Activated CD4-positive, alpha-beta T cell treated with anti-CD3 and anti-CD28 coated beads, Interleukin-2, amount 50 U/mL, for 4 hours (primary cell): Measurements from ENCODE around the gene ITGB2.

Experiments used
- DNase-seq, 2 experiments: peaks; one replicate each; pipeline ENCODE4 v3.0.0-alpha.2; 2020

The ITGB2 gene

DNA sequence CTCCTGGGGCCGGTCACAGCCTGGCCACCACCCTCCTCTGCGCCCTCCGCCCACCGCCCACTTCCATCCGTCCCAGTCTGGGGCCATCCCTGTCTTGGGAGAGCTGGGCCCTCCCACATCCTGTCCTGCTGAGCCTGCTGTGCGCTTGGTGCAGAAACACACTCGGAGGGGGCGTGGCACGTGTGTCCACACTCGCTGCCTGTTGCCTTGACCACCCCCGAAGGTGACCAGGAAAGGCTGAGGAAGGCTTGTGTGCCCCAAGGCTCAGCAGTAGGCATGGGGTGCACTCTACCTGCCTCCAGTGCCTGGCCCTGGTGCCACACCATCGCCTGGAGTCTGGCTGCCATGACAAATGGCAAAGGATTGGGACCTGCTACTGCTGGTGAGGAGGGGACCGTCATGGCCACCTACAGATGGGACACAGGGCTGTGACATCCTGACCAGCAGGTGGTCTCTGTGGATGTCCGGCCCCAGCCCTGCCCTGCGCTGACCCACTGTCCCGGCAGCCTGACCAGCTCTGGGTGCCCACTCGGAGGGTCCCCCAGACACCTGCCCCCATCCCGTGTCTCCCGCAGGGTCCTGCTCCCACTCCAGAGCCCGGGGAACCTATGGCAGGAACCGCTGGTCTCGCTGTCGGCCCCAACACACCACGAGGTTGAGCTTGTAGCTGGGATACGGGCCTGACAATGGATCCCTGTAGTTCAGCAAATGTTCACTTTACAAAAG is 24.0 kb downstream of the ITGB2 start:
- DNase-seq: no peak

DNA sequence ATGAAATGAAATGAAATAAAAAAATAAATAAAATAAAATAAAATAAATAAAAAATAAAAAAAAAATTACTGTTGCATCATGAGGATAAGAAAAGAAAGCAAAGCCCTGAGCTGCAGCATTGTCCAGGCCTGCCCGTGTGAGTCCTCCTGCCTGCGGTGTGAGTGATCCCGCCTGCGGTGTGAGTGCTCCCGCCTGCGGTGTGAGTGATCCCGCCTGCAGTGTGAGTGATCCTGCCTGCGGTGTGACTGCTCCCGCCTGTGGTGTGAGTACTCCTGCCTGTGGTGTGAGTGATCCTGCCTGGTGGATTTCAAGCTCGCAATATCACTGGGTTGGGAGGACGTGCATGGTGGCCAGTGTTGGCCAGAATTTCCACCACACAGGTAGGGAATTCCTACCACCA is 24.8 kb downstream of the ITGB2 start:
- no peak for DNase-seq

DNA sequence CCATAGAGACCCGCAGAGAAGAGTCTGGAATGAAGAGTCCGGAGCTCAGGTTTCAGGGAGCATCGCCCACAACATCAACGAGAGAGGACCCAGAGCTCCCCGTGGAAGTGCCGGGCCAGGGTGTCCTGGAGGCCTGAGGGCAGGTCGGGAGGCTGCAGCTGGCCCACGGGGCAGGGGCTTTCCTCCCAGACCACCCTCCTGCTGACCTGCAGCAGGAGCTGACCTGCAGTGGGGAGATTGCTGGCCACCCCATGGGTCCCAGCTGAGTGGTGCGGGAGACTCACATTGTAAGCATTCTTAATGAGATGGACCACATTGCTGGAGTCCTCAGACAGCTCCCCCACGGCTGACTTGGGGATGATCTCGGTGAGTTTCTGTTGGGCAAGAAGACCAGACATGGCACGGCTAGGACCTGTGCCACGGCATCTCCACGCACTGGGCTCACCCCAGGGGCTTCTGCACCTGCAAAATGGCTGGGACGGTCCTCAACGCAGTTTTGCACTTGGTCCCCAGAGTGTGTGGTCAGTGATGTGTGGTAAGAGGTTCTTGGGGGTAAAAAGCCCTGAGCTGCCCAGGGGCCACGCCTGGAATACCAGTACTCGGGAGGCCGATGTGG is 25.9 kb downstream of the ITGB2 start:
- DNase-seq: no peak

DNA sequence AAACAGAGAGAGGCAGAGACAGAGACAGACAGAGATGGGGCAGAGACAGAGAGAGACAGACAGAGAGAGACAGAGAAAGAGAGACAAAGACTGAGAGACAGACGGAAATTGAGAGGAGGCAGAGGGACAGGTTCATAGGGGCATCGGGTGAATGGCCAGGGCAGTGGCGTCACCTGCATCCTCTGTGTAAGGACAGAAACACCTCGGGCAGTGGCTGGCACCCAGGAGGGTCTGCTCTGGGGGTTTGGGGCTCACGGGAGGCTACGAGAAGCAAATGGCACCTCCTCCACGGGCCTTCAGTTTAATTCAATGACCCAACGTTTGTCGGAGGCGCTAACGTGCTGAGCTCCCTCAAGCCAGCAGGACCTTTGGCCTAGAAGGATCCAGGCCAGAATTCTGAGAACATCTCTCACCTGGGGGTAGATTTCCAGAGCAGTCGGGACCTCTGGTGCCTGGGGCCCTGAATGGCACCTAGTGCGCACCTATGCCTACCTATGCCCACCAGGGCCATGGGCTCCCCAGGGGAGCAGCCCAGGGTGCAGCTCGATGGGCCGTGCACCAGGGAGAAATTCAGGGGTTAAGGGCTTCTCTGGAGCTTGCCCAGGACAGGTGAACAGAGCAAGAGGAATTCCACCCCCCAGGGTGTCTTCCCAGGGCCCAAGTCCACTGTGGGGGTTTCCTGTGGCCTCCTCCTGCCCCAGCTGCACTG is 26.6 kb downstream of the ITGB2 start:
- no peak for DNase-seq

DNA sequence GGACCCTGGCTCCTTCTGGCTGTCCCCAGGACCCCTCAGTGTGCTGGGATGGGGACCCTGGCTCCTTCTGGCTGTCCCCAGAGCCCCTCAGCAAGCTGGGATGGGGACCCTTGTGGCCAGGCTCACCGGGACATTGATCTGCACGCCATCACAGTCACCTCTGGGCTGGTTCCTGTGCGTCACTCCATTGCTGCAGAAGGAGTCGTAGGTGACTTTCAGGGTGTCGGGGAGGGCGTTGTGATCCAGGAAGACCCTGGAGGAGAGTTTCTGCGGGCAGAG is 27.5 kb downstream of the ITGB2 start:
- no peak for DNase-seq

DNA sequence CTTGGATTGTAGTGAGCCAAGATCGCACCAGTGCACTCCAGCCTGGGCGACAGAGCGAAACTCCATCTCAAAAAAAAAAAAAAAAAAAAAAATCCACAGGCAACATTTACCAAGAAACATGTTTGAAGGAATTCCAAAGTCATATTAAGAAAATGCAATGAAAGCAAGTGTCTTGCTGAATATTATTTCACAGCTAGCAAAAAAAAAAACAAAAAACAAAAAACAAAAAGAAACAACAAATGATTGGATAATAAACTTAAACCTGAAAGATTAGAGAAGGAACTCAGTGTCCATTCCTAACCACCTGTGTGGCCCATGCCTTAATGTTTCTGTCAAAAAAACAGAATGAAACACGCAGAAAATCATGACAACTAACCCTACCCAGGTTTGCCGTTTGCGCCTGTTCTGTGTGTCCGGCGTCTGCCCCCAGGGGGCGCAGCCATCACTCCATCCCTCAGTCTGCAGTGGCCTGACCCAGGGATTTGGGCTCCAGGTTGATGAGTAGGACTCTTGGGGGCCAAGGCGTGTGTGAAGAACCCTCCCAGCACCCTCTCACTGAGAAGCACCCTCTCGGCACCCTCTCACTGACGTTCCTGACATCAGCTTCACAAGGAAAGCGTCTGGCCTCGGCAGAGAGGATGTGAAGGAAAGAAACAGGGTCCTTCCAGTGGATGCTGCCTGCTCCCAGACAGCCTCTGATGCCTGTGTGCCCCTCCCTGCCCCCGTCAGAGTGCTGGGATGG is 28.0 kb downstream of the ITGB2 start:
- DNase-seq: peak; percentile 78 to 80

DNA sequence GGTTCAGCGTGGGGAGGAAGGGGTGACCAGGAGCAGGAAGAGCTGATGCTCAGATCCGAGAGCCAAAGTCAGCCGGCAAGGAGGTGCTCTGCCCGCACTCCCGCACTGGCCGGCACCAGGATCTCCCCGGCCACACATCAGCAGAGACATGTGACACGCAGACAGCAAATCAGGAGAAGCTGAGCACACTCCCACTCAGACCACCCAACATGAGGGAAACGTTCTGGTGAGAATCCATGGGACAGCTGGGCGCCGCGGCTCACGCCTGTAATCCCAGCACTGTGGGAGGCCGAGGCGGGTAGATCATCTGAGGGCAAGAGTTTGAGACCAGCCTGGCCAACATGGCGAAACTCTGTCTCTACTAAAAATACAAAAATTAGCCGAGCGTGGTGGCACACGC is 28.6 kb downstream of the ITGB2 start:
- DNase-seq: no peak

DNA sequence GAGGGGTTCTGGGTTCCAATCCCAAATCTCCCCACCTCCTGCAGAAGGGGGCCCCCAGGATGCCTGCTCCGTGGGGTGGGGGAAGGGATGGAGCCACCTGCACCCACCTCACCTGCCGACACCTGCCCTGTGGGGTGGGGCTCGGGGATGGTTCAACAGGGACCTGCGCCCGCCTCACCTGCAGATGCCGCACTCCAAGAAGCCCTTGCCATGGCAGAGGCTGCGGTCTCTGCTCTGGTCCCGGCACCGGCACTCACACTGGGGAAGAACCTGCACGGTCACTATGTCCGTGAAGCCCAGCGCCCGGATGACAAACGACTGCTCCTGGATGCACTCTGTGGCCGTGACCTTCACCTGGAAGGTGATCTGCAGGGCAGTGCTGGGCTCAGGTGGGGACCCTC is 29.1 kb downstream of the ITGB2 start:
- no peak for DNase-seq

DNA sequence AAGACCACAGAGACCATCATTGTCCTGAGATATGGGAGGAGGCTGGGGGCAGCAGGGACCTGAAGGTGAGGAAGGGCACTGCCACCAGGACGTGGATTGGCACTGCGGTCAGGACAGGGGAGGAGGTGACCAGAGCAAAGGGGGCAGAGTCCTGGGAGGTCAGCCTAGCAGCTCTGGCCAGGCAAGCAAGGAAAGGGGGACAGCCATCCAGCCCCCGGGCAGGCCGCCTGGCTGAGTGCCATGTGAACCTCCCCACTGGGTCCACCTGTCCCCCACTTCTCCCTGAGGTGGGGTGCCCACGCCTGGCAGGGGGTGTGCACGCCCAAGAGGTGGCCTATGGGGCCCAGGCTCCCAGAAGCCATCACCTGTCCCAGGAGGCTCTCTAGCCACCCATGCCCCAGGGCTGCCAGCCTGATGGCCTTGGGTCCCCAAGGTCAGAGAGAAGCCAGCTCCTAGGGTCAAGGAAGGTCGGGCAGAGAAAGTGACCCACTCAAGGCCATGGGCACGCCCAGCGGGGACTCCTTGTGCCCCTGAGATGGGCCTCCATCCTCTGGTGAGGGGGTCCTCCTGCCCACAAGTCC is 29.6 kb downstream of the ITGB2 start:
- DNase-seq: no peak

DNA sequence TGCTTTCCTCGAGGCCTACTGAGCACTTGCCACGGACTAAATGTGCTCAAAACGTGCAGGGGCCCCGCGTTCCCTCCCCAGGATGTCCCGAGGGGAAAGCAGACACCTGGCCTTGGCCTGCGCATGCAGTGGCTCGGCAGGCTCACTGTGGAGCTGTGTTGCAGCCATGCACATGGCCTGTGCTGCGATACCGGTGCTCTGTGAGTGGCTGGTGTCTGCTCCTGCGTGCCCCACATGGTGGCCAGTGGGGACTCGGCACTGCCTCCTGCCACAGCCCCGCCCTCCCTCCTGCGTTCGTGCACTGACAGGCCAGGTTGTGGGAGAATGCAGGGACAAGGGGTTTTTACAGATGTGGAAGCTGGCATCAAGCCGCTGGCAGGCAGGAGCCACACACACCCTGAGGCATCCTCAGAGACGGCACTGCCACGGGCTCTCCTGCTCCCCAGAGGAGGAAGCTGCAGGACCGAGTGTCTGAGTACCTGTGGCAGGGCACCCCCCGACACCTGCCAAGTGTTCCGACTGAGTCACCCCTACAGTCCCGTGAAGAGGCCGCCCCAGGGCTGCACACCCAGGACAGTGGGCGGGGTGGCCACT is 30.3 kb downstream of the ITGB2 start:
- no peak for DNase-seq

DNA sequence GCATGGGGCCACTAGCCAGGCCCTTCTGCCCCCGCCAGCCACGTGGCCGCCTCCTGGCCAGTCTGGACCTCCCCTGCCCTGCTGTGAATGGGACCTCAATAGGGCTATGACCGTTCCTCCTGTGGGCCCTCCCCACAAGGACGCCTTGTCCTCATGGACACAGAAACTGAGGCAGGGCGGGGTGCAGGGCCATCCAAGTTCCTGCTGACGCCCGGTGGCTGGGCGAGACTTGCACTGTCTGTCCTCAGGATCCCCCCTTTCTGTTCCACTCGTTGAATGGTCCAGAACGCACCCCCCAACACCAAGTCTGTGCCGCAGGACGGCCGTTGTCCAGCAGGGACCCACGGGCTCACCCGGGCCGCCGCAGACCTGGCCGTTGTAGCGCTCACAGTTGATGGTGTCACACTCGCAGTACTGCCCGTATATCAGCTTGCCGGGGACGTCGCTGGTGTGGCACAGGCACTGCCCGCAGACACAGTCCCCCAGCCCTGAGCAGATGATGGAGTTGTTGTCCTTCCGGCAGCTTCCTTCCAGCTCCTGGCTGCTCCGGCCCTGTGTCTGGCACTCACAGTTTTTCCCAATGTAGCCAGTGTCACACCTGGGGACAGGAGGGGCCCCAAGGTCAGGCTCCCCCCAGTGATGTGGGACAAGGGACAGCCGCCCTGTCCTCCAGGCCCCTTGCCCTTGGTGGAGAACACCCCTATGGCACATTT is 30.9 kb downstream of the ITGB2 start:
- DNase-seq: no peak

DNA sequence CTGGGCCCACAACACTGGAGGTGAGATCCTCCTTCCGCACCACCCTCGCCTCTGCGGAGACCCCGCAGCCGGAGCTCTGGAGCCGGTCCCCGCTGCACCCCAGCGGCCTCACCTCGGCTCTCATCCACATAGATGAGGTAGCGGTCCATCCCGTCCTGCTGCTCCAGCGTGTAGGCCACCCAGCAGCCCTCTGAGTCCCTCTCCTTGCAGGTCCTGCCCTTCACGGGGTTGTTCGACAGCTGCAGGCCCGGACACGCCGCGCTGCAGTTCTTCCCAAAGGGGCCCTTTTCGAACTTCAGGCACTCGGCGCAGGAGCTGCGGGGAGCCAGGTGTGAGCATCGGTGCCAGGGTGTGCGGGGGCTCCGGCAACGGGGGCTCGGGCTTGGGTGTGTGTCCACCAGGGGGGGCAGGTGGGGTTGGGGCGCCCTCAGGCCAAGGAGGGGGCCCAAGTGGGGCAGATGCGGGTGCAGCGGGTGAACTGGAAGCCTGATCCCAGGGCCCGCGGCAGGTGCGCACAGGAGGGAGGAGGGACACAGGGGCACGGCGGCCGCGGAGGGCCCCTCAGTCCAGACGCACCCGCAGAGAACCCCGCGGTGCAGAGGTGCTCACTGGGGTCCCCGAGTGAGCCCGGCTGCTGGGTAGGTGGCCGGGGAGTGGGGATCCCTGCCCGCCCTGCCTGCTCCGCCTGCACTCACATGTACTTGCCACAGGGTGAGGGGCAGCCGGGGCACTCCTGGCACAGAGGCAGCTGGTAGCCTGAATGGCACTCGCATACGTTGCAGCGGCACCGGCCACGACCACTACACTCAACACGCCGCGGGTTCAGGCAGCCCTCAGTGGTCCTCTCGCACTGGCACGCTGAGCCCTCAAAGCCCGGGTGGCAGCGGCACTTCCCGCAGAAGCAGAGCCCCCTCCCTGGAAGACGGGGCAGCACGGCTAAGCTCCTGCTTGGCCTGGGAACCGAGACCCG is 31.8 kb downstream of the ITGB2 start:
- DNase-seq: no peak

DNA sequence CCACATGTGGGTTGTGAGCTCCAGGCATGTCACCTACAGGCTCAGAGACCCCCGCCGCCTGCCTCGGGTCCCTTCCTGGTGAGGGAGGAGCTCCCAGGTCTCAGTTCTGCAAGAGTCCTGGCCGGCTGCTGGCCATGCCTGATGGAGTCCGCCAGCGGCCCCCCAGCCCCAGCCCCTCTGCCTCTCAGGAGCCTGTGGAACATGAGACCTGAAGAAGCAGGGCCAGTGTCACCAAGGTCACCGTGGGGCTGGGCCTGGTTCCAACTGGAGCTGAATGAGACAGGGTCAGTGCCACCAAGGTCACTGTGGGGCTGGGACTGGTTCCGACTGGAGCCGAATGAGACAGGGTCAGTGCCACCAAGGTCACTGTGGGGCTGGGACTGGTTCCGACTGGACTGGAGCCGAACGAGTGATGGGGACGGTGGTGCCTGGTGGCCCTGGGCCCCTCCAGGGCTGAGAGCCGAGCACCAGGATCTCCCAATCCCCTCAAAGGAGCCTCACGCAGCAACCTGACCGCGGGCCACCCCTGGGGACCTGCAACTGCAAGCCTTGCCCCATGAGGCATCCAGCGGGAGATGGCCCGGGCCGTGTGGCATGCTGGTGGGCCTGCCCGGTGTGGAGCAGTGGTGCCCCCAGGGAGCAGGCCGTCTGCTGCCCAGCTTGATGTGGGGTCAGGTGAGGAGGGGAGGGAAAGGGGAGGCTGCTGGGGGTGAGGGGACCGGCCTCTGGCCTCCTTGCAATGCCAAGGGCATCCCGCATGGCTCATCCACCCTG is 32.7 kb downstream of the ITGB2 start:
- DNase-seq: no peak

DNA sequence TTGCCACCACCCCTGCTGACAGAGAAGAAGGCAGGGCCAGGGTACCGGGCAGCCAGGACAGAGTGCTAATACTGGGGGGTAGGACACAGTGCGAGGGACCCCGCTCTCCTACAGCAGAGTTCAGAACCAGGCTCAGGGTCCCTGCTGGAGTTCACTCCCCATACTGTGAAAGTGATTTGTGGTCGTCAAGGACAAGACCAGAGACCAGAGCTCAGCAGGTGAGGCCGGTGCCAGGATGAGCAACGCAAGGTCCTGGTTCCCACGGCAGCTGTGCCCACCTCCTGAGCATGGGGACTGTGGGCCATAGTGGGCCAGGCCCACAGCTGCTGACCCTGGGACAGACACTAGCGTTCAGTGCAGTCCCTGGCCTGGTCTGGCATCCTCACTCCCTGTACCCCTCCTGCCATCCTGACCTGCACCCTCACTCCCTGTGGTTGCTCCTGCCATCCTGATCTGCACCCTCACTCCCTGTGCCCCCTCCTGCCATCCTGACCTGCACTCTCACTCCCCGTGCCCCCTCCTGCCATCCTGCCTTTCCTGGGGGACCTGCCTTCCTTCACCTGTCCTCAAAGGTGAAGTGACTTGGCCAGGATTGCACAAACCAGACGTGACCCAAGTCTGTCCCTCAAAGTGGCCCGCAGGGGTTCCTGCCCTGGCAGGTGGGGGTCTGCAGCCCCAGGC is 33.4 kb downstream of the ITGB2 start:
- no peak for DNase-seq

DNA sequence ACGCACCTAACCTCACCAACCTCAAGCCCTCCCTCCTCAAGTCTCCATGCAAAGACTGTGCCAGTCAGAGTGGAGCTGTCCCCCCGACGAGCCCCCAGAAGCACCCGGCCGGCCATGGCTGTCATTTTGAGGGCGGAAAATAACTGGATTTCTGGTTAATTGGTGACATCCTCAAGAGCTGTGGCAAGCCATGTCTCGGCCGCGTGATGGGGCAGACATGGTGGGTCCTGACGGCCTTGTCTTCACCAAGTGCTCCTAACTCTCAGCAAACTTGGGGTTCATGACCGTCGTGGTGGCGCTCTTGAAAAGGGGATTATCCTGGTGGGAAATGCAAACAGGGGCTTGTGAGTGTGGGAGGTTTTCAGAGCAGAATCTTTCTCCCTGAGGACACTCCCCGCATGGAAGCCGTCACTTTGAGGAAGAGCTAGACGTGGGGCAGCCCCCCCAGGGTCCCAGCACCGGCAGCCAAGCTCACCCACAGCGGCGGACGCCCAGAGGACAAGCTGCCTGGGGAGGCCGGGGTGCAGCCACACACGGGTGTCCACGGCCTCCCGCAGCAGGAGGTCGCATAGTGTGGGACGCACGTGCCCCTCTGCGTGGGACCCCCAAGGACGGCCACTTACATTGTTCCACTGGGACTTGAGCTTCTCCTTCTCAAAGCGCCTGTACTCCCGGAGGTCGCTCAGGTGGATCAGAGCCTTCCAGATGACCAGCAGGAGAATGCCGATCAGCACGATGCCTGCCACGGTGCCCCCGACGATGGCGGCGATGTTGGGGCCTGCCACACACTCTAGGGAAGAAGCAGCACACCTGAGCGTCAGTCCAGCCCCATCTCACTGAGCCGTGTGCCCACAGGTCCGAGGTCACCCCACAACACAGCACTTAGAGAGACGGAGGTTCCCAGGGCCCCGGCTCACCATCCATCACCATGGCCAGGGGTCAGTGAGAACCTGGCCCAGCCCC is 34.3 kb downstream of the ITGB2 start:
- DNase-seq: no peak

DNA sequence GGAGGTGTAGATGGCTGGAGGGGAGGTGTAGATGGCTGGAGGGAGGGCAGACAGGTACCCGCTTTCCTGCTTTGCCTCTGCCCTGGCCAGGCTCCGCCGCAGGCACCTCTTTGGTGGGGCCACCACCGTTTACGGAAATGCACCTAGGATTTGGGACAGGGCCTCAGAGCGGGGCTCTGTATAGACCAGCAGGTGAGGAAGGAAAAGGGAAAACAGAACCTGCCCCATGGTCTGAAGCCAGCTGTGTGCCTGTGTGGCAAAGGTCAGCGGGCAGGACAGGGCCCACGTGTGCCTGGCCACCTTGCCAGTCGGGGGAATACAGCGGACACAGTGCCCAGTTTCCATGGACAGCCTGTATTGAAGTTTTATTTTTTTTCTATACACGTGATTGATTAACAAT is 35.1 kb downstream of the ITGB2 start:
- no peak for DNase-seq

DNA sequence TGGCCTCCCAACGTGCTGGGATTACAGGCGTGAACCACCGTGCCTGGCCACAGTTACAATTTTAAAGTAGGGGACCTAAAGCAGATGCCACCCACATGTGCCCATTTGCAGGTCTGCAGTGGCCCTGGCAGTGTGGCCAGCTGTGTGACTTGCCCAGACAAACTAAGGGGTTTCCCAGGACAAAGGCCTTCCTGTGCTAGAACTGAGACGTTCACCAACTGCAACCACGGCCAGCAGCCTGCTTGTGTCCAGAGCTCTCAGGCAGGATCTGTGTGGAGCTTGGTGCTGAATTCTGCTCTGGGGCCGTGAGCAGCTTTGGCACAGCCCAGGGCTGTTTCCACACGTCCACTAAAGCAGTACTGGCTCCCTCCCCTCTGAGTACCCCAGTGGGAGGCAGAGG is 36.6 kb downstream of the ITGB2 start:
- no peak for DNase-seq

DNA sequence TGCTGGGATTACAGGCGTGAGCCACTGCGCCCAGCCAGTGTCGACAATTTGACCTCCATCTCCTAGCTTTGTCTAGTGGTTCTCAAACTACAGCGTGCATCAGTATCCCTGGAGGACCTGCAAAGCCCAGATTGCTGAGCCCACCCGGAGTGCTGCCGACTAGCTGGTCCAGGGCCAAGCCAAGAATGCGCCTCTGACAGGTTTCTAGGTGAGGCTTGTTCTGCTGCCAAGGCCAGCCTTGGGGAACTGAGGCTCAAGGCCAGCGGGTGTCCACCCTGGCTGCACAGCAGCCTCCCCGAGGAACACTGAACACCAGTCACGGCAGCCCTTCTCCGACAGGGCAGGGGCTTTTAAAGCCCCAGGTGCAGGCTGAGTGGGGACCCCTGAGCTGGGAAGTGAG is 37.4 kb downstream of the ITGB2 start:
- DNase-seq: no peak
